MM.1S (cell line): ENCODE results near the gene GTF2H2C.
"Not testable (repeated sequence)": the region's sequence is repeated elsewhere in the genome, so short reads cannot be mapped to it uniquely, and the experiment has no call there.

Source experiments
- EZH2 ChIP-seq: fragments of 300-600 bp; sonication (generic); optimal IDR thresholded peaks from 2 replicates; pipeline ENCODE3; 2017; ENCODE audit warnings: low read depth, mild to moderate bottlenecking, antibody characterized with exemption, low read length, mixed read lengths
- EZH2phosphoT487 ChIP-seq: fragments of 300-600 bp; sonication (generic); IDR thresholded peaks from 2 replicates; pipeline ENCODE4 v1.6.1; 2018; ENCODE audit warnings: antibody characterized with exemption, low read length
- TF ChIP-seq, protein P1 (sequence below): fragments of 300-600 bp; sonication (generic); IDR thresholded peaks from 2 replicates; pipeline ENCODE4 v1.5.1; 2016; ENCODE audit warnings: antibody characterized with exemption, low read length, mixed read lengths

DNA sequence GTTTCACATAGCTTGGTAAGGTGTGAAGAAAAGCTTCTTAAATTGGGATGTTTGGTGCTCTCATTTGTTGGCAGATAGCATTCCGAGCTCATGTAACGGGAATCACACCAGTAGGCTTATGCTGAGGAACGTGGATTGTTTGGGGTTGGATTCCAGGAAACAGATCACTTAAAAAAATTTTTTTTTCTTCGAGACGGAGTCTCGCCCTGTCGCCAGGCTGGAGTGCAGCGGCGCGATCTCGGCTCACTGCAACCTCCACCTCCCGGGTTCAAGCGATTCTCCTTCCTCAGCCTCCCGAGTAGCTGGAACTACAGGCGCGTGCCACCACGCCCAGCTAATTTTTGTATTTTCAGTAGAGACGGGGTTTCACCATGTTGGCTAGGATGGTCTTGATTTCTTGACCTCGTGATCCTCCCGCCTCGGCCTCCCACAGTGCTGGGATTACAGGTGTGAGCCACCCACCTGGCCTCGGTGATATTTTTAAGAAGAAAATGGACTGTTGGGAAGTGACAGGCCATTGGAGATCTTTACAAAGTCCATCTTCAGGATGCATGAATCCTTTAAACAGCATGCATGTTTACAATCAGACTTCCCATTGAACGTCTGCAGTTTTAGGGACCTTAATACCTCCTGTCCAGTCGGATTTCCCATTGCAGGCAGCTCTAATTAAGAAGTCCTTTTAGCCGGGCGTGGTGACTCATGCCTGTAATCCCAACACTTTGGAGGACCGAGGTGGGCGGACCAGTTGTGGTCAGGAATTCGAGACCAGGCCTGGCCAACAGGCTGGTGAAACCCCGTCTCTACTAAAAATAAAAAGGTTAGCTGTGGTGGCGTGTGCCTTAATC is 818 bp downstream of the GTF2H2C start:
- TF ChIP-seq, protein P1, sequence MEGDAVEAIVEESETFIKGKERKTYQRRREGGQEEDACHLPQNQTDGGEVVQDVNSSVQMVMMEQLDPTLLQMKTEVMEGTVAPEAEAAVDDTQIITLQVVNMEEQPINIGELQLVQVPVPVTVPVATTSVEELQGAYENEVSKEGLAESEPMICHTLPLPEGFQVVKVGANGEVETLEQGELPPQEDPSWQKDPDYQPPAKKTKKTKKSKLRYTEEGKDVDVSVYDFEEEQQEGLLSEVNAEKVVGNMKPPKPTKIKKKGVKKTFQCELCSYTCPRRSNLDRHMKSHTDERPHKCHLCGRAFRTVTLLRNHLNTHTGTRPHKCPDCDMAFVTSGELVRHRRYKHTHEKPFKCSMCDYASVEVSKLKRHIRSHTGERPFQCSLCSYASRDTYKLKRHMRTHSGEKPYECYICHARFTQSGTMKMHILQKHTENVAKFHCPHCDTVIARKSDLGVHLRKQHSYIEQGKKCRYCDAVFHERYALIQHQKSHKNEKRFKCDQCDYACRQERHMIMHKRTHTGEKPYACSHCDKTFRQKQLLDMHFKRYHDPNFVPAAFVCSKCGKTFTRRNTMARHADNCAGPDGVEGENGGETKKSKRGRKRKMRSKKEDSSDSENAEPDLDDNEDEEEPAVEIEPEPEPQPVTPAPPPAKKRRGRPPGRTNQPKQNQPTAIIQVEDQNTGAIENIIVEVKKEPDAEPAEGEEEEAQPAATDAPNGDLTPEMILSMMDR: not testable (repeated sequence)
- TF ChIP-seq EZH2, EZH2phosphoT487: not testable (repeated sequence)
